Measurements from ENCODE around the gene TAF11L11.
"Not testable (repeated sequence)": the region's sequence is repeated elsewhere in the genome, so short reads cannot be mapped to it uniquely, and the experiment has no call there.

DNA sequence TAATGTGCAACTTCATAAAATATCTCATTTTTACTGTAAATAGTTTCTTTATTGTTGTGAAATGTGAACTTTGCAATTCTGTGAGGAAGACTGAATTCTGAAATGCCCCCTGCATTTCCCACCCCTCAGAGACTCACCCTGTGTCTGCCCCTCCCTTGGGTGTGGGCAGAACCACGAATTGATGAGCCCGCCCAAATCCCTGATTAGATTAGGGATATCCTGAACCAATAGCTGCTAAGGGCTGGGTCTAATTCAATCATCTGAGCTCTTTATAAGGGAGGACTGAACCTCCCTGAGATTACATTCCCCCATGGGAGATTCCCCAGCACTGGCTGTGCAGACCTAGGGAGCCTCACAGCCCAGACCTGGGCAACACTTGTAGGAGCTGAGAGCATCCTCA is 6.1 kb downstream of the TAF11L11 start, which contains the start of gene TAF11L12:
- TF ChIP-seq, protein P1, sequence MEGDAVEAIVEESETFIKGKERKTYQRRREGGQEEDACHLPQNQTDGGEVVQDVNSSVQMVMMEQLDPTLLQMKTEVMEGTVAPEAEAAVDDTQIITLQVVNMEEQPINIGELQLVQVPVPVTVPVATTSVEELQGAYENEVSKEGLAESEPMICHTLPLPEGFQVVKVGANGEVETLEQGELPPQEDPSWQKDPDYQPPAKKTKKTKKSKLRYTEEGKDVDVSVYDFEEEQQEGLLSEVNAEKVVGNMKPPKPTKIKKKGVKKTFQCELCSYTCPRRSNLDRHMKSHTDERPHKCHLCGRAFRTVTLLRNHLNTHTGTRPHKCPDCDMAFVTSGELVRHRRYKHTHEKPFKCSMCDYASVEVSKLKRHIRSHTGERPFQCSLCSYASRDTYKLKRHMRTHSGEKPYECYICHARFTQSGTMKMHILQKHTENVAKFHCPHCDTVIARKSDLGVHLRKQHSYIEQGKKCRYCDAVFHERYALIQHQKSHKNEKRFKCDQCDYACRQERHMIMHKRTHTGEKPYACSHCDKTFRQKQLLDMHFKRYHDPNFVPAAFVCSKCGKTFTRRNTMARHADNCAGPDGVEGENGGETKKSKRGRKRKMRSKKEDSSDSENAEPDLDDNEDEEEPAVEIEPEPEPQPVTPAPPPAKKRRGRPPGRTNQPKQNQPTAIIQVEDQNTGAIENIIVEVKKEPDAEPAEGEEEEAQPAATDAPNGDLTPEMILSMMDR (conservative IDR thresholded peaks at IDR 0.05 in 1 of 2, IDR thresholded peaks at IDR 0.05 in 1 of 2; ENCODE audit: extremely low read depth in 1 of 2, insufficient read depth in 1 of 2, low read depth in 1 of 2, low read length in 2 of 2), result not testable (repeated sequence)
- not testable (repeated sequence) for TF ChIP-seq EZH2 (IDR thresholded peaks at IDR 0.05; ENCODE audit: borderline replicate concordance, low read length)

Measured in mammary epithelial cell (primary cell).